Natural killer cell (primary cell): ENCODE results near the gene EBF3. TPM values are rescaled to one million over a fixed set of nuclear protein-coding genes. Genes with fewer than 3 reads are reported as not detected.
A peak's percentile ranks its signal among the peaks of the same experiment; 100 is the strongest.

Source experiments
- ATAC-seq, 3 donors: fragments of 150-1000 bp in 2 of 3; fragments of 200-7000 bp in 1 of 3; cut with Tn5 transposase; 1 replicate in 1 of 3; 2 replicates in 2 of 3; pipeline ENCODE4 v1.10.0; 2021; ENCODE audit warnings: mild to moderate bottlenecking in 2 of 3, moderate library complexity in 2 of 3
- DNase-seq, 2 donors: peaks; one replicate each; pipeline versions ENCODE4 v3.0.0 to v3.0.0-alpha.2; 2013 to 2021; ENCODE audit warnings: mixed read lengths in 1 of 2
- H3K27ac ChIP-seq: one replicate; pipeline ENCODE4 v1.5.1; 2013; ENCODE audit warnings: mild to moderate bottlenecking, low read length
- H3K27me3 ChIP-seq: one replicate; pipeline ENCODE4 v1.6.1; 2013; ENCODE audit warnings: low read length; ENCODE audit not compliant: control insufficient read depth, insufficient read depth
- H3K36me3 ChIP-seq: one replicate; pipeline ENCODE4 v1.6.1; 2013; ENCODE audit warnings: low read length; ENCODE audit not compliant: control insufficient read depth, insufficient read depth
- H3K4me1 ChIP-seq: one replicate; pipeline ENCODE4 v1.6.1; 2013; ENCODE audit warnings: low read length; ENCODE audit not compliant: control insufficient read depth, insufficient read depth
- H3K4me3 ChIP-seq: one replicate; pipeline ENCODE4 v1.5.1; 2013; ENCODE audit warnings: low read length
- H3K9me3 ChIP-seq: one replicate; pipeline ENCODE4 v1.6.1; 2013; ENCODE audit warnings: low read length; ENCODE audit not compliant: control insufficient read depth, insufficient read depth
- H3K27ac Mint-ChIP-seq, 2 donors: one replicate each; pipeline ENCODE4 v1.8.0; 2022; ENCODE audit warnings: mild to moderate bottlenecking in 2 of 2, mixed read lengths in 2 of 2, moderate library complexity in 1 of 2
- H3K27me3 Mint-ChIP-seq, 2 donors: one replicate each; pipeline ENCODE4 v1.8.0; 2022; ENCODE audit warnings: low read depth in 2 of 2, mixed read lengths in 2 of 2
- H3K36me3 Mint-ChIP-seq: one replicate; pipeline ENCODE4 v1.8.0; 2022; ENCODE audit warnings: mixed read lengths
- H3K4me1 Mint-ChIP-seq, 2 donors: one replicate each; pipeline ENCODE4 v1.8.0; 2022; ENCODE audit warnings: mixed read lengths in 2 of 2
- H3K4me3 Mint-ChIP-seq: one replicate; pipeline ENCODE4 v1.8.0; 2022; ENCODE audit warnings: mild to moderate bottlenecking, moderate library complexity, mixed read lengths
- H3K9me3 Mint-ChIP-seq, 2 donors: one replicate each; pipeline ENCODE4 v1.8.0; 2022; ENCODE audit warnings: mixed read lengths in 2 of 2
- CTCF ChIP-seq: fragments of 200-600 bp; IDR thresholded peaks from one replicate; pipeline ENCODE4 v1.8.0; 2022; ENCODE audit warnings: antibody characterized with exemption
- WGBS: methylation state at CpG from one replicate; pipeline ENCODE4 v1.1.7; 2013; ENCODE audit warnings: missing lambda C conversion rate; ENCODE audit not compliant: insufficient coverage; 5-methylcytosine and 5-hydroxymethylcytosine counted together
- intact Hi-C: fragments of 100-400 bp; cut with micrococcal nuclease; formaldehyde crosslinking; loops from one replicate; pipeline ENCODE4 v1.14.2; 2022
- total RNA-seq, 4 donors: library from RNA; stranded (reverse); fragments of 120-200 nt in 1 of 4; gene quantifications; one replicate each; pipeline versions ENCODE4 v1.2.3 to v1.2.4, GENCODE V29; 2013 to 2022

The EBF3 gene
- total RNA-seq, 3 donors from 2014 or later (not counting 1 experiment from before 2014, with no cell fraction given), result not detected

- ATAC-seq (peak in 1 of 3 donors; percentile 2), DNase-seq (no peak)
- Histone ChIP-seq H3K4me3 (no peak overlapping the region), H3K27me3 (peaks cover 61% of the 10 kb centered on the region), H3K27ac (no peak overlapping the region), H3K36me3 (no peaks in the 10 kb centered on the region), H3K4me1 (peaks cover 14% of the 10 kb centered on the region), H3K9me3 (no peaks in the 10 kb centered on the region)
- H3K9me3 Mint-ChIP-seq, result no peaks in the 10 kb centered on the region
- H3K27me3 Mint-ChIP-seq, result peaks cover 51% of the 10 kb centered on the region in 2 donors
- intact Hi-C loops, result no loop called here
- no peak overlapping the region for H3K27ac Mint-ChIP-seq
- TF ChIP-seq CTCF, result no peak
- H3K4me3 Mint-ChIP-seq, result peak overlapping the region; percentile 66
- peaks cover 19 to 21% of the 10 kb centered on the region in 2 donors for H3K4me1 Mint-ChIP-seq
- H3K36me3 Mint-ChIP-seq, result peaks cover 13% of the 10 kb centered on the region
- 8% methylated on average over 82 of the region's 82 CpGs for WGBS
Observed at GRCh38 chr10:129964611-129965424, 744 bp upstream of the EBF3 start.

GRCh38 chr10:129962872-129963640, 1.0 kb downstream of the EBF3 start:
- Histone ChIP-seq H3K27ac (no peak overlapping the region), H3K9me3 (no peaks in the 10 kb centered on the region), H3K4me1 (peaks cover 19% of the 10 kb centered on the region), H3K4me3 (no peak overlapping the region), H3K36me3 (no peaks in the 10 kb centered on the region), H3K27me3 (peaks cover 61% of the 10 kb centered on the region)
- peaks cover 19 to 25% of the 10 kb centered on the region in 2 donors for H3K4me1 Mint-ChIP-seq
- peaks cover 48 to 51% of the 10 kb centered on the region in 2 donors for H3K27me3 Mint-ChIP-seq
- intact Hi-C loops, result no loop called here
- peaks cover 13% of the 10 kb centered on the region for H3K36me3 Mint-ChIP-seq
- ATAC-seq (peak in 1 of 3 donors; percentile 20), DNase-seq (peak in 1 of 2 donors; percentile 48)
- peak overlapping the region; percentile 90 for H3K4me3 Mint-ChIP-seq
- TF ChIP-seq CTCF, result no peak
- H3K27ac Mint-ChIP-seq, result peak overlapping the region in 1 of 2 donors; percentile 47
- 4% methylated on average over 79 of the region's 79 CpGs for WGBS
- no peaks in the 10 kb centered on the region for H3K9me3 Mint-ChIP-seq

GRCh38 chr10:129962031-129962871, 1.8 kb downstream of the EBF3 start:
- peaks cover 19 to 26% of the 10 kb centered on the region in 2 donors for H3K4me1 Mint-ChIP-seq
- intact Hi-C loops, result no loop called here
- H3K4me1 ChIP-seq, result peaks cover 19% of the 10 kb centered on the region
- no peaks in the 10 kb centered on the region for H3K9me3 ChIP-seq
- peaks cover 13% of the 10 kb centered on the region for H3K36me3 Mint-ChIP-seq
- ATAC-seq, result no peak
- peak overlapping the region; percentile 75 for H3K4me3 Mint-ChIP-seq
- no peak overlapping the region for H3K27ac ChIP-seq
- WGBS, result 8% methylated on average over 17 of the region's 18 CpGs
- no peak overlapping the region for H3K27ac Mint-ChIP-seq
- peaks cover 47 to 59% of the 10 kb centered on the region in 2 donors for H3K27me3 Mint-ChIP-seq
- no peaks in the 10 kb centered on the region for H3K36me3 ChIP-seq
- H3K27me3 ChIP-seq, result peaks cover 63% of the 10 kb centered on the region
- no peaks in the 10 kb centered on the region for H3K9me3 Mint-ChIP-seq
- no peak overlapping the region for H3K4me3 ChIP-seq
- DNase-seq, result no peak
- TF ChIP-seq CTCF, result no peak
